ENCODE results near the gene UBE2L6. TPM values are rescaled to one million over a fixed set of nuclear protein-coding genes. Genes with fewer than 3 reads are reported as not detected.

The UBE2L6 gene
- polyA plus RNA-seq, 1 donor from 2014 or later = 88.0 TPM

GRCh38 chr11:57543593-57543992, 23.9 kb downstream of the UBE2L6 start:
- H3K9me3 ChIP-seq (ENCODE audit: low read length) = no peaks in the 10 kb centered on the region
- no peak overlapping the region for H3K4me3 ChIP-seq (ENCODE audit: low read length)
- H3K79me2 ChIP-seq (replicated peaks; ENCODE audit: insufficient read depth, low read length) = no peaks in the 10 kb centered on the region
- no peak overlapping the region for H2AFZ ChIP-seq (ENCODE audit: low read depth, low read length)
- no peak overlapping the region for H3K27ac ChIP-seq (ENCODE audit: low read length)
- no peaks in the 10 kb centered on the region for H3K9me2 ChIP-seq (ENCODE audit: insufficient read depth, low read length)
- no peak overlapping the region for H3K4me2 ChIP-seq (ENCODE audit: low read length)
- TF ChIP-seq POLR2AphosphoS5 (IDR thresholded peaks at IDR 0.05) = no peak
- no peak for TF ChIP-seq REST (IDR thresholded peaks at IDR 0.05; ENCODE audit: borderline replicate concordance)
- no peak for TF ChIP-seq SMC3 (conservative IDR thresholded peaks at IDR 0.05; ENCODE audit: poor library complexity)
- no peak for TF ChIP-seq RAD21 (conservative IDR thresholded peaks at IDR 0.05)
- TF ChIP-seq EZH2 (IDR thresholded peaks at IDR 0.05; ENCODE audit: borderline replicate concordance, insufficient read depth, low read length, poor library complexity, severe bottlenecking) = no peak
- TF ChIP-seq MXI1 (conservative IDR thresholded peaks at IDR 0.05; ENCODE audit: poor library complexity, severe bottlenecking) = no peak
- no peak for TF ChIP-seq EP300 (conservative IDR thresholded peaks at IDR 0.05; ENCODE audit: poor library complexity, severe bottlenecking)
- no peak for TF ChIP-seq TAF1 (IDR thresholded peaks at IDR 0.05; ENCODE audit: low read depth)
- no peak for TF ChIP-seq CTCF (IDR thresholded peaks at IDR 0.05; ENCODE audit: poor library complexity, severe bottlenecking)
- no peak overlapping the region for H3K9ac ChIP-seq (ENCODE audit: low read length)
- H3K27me3 ChIP-seq (ENCODE audit: insufficient read depth, low read depth, low read length) = no peaks in the 10 kb centered on the region
- H3K36me3 ChIP-seq (ENCODE audit: insufficient read depth, low read length) = no peaks in the 10 kb centered on the region
- H3F3A ChIP-seq (ENCODE audit: insufficient read depth, low read length, poor library complexity, severe bottlenecking) = no peaks in the 10 kb centered on the region
- H4K20me1 ChIP-seq (ENCODE audit: insufficient read depth) = no peaks in the 10 kb centered on the region

- no peaks in the 10 kb centered on the region for H3K9me2 ChIP-seq (ENCODE audit: insufficient read depth, low read length)
Observed at GRCh38 chr11:57542582-57542981, 24.9 kb downstream of the UBE2L6 start.

More at GRCh38 chr11:57542582-57542981, 24.9 kb downstream of the UBE2L6 start:
- Histone ChIP-seq H3K9ac (ENCODE audit: low read length) (no peak overlapping the region), H3K27ac (ENCODE audit: low read length) (no peak overlapping the region), H3K4me3 (ENCODE audit: low read length) (no peak overlapping the region), H3K9me3 (ENCODE audit: low read length) (no peaks in the 10 kb centered on the region), H3F3A (ENCODE audit: insufficient read depth, low read length, poor library complexity, severe bottlenecking) (no peaks in the 10 kb centered on the region), H3K36me3 (ENCODE audit: insufficient read depth, low read length) (no peaks in the 10 kb centered on the region), H3K4me2 (ENCODE audit: low read length) (no peak overlapping the region), H2AFZ (ENCODE audit: low read depth, low read length) (no peak overlapping the region), H3K79me2 (replicated peaks; ENCODE audit: insufficient read depth, low read length) (no peaks in the 10 kb centered on the region), H4K20me1 (ENCODE audit: insufficient read depth) (no peaks in the 10 kb centered on the region), H3K27me3 (ENCODE audit: insufficient read depth, low read depth, low read length) (no peaks in the 10 kb centered on the region)
- TF ChIP-seq RAD21 (conservative IDR thresholded peaks at IDR 0.05) (no peak), SMC3 (conservative IDR thresholded peaks at IDR 0.05; ENCODE audit: poor library complexity) (no peak), POLR2AphosphoS5 (IDR thresholded peaks at IDR 0.05) (no peak), EZH2 (IDR thresholded peaks at IDR 0.05; ENCODE audit: borderline replicate concordance, insufficient read depth, low read length, poor library complexity, severe bottlenecking) (no peak), EP300 (conservative IDR thresholded peaks at IDR 0.05; ENCODE audit: poor library complexity, severe bottlenecking) (no peak), CTCF (IDR thresholded peaks at IDR 0.05; ENCODE audit: poor library complexity, severe bottlenecking) (no peak), TAF1 (IDR thresholded peaks at IDR 0.05; ENCODE audit: low read depth) (no peak), MXI1 (conservative IDR thresholded peaks at IDR 0.05; ENCODE audit: poor library complexity, severe bottlenecking) (no peak)

Measured in neural cell (in vitro differentiated cells).